Measurements from ENCODE around the gene SNHG17. TPM values are rescaled to one million over a fixed set of nuclear protein-coding genes. Genes with fewer than 3 reads are reported as not detected.

The SNHG17 gene
- total RNA-seq, 1 donor = 6.9 TPM

- peak within 1 kb of the TSS; percentile 95 for H2AFZ ChIP-seq (ENCODE audit: low read length)
- H3K4me2 ChIP-seq (ENCODE audit: insufficient read depth, low read length) = peak within 1 kb of the TSS; percentile 96
- peaks cover 42% of the 10 kb centered on the region for H4K20me1 ChIP-seq (ENCODE audit: insufficient read depth, low read length)
- H3K4me3 ChIP-seq (ENCODE audit: insufficient read depth, low read length) = peak within 1 kb of the TSS; percentile 85
- no peaks in the 10 kb centered on the region for H3K9me3 ChIP-seq (ENCODE audit: low read depth, low read length)
- H3K27me3 ChIP-seq (ENCODE audit: insufficient read depth, low read length) = peaks cover 5% of the 10 kb centered on the region
- H3K79me2 ChIP-seq (ENCODE audit: insufficient read depth, low read length) = peaks cover 50% of the 10 kb centered on the region
- peaks cover 11% of the 10 kb centered on the region for H3K4me1 ChIP-seq (ENCODE audit: insufficient read depth, low read length)
- TF ChIP-seq CTCF (IDR thresholded peaks at IDR 0.05; ENCODE audit: extremely low read depth, low read depth, low read length) = peak; percentile 31
- peak within 1 kb of the TSS; percentile 60 for H3K27ac ChIP-seq (ENCODE audit: low read depth, low read length)
- no peaks in the 10 kb centered on the region for H3K36me3 ChIP-seq (ENCODE audit: insufficient read depth, low read length)
- peak; percentile 99 for DNase-seq (ENCODE audit: insufficient read length, low spot score, missing footprints)
Observed at GRCh38 chr20:38472513-38473366, 37.6 kb upstream of the SNHG17 start, which contains the start of gene RALGAPB. Gene RALGAPB (plus strand): TSS chr20:38472843. CDS start chr20:38488433, 15,590 bp downstream.

GRCh38 chr20:38471987-38472512 lies 36.9 kb upstream of the SNHG17 start:
- H3K36me3 ChIP-seq (ENCODE audit: insufficient read depth, low read length) = no peaks in the 10 kb centered on the region
- peak overlapping the region; percentile 4 for H3K27ac ChIP-seq (ENCODE audit: low read depth, low read length)
- H3K4me3 ChIP-seq (ENCODE audit: insufficient read depth, low read length) = peak overlapping the region; percentile 85
- H3K4me2 ChIP-seq (ENCODE audit: insufficient read depth, low read length) = peak overlapping the region; percentile 96
- H3K9me3 ChIP-seq (ENCODE audit: low read depth, low read length) = no peaks in the 10 kb centered on the region
- H4K20me1 ChIP-seq (ENCODE audit: insufficient read depth, low read length) = peaks cover 36% of the 10 kb centered on the region
- no peak for TF ChIP-seq CTCF (IDR thresholded peaks at IDR 0.05; ENCODE audit: extremely low read depth, low read depth, low read length)
- H2AFZ ChIP-seq (ENCODE audit: low read length) = peak overlapping the region; percentile 95
- no peak for DNase-seq (ENCODE audit: insufficient read length, low spot score, missing footprints)
- peaks cover 5% of the 10 kb centered on the region for H3K27me3 ChIP-seq (ENCODE audit: insufficient read depth, low read length)
- H3K4me1 ChIP-seq (ENCODE audit: insufficient read depth, low read length) = peaks cover 11% of the 10 kb centered on the region
- peaks cover 43% of the 10 kb centered on the region for H3K79me2 ChIP-seq (ENCODE audit: insufficient read depth, low read length)

- H3K27me3 ChIP-seq (ENCODE audit: insufficient read depth, low read length) = peaks cover 5% of the 10 kb centered on the region
- peaks cover 28% of the 10 kb centered on the region for H4K20me1 ChIP-seq (ENCODE audit: insufficient read depth, low read length)
- peak overlapping the region; percentile 95 for H2AFZ ChIP-seq (ENCODE audit: low read length)
- DNase-seq (ENCODE audit: insufficient read length, low spot score, missing footprints) = no peak
- peaks cover 35% of the 10 kb centered on the region for H3K79me2 ChIP-seq (ENCODE audit: insufficient read depth, low read length)
- H3K4me2 ChIP-seq (ENCODE audit: insufficient read depth, low read length) = no peak overlapping the region
- no peak for TF ChIP-seq CTCF (IDR thresholded peaks at IDR 0.05; ENCODE audit: extremely low read depth, low read depth, low read length)
- H3K36me3 ChIP-seq (ENCODE audit: insufficient read depth, low read length) = no peaks in the 10 kb centered on the region
- no peak overlapping the region for H3K27ac ChIP-seq (ENCODE audit: low read depth, low read length)
- no peak overlapping the region for H3K4me3 ChIP-seq (ENCODE audit: insufficient read depth, low read length)
- H3K4me1 ChIP-seq (ENCODE audit: insufficient read depth, low read length) = peaks cover 11% of the 10 kb centered on the region
- no peaks in the 10 kb centered on the region for H3K9me3 ChIP-seq (ENCODE audit: low read depth, low read length)
Observed at GRCh38 chr20:38471245-38471644, 36.1 kb upstream of the SNHG17 start.

GRCh38 chr20:38466983-38467382 lies 31.9 kb upstream of the SNHG17 start:
- H3K4me1 ChIP-seq (ENCODE audit: insufficient read depth, low read length) = no peaks in the 10 kb centered on the region
- DNase-seq (ENCODE audit: insufficient read length, low spot score, missing footprints) = no peak
- no peak overlapping the region for H3K27ac ChIP-seq (ENCODE audit: low read depth, low read length)
- no peaks in the 10 kb centered on the region for H3K79me2 ChIP-seq (ENCODE audit: insufficient read depth, low read length)
- H3K9me3 ChIP-seq (ENCODE audit: low read depth, low read length) = no peaks in the 10 kb centered on the region
- H3K36me3 ChIP-seq (ENCODE audit: insufficient read depth, low read length) = no peaks in the 10 kb centered on the region
- peaks cover 5% of the 10 kb centered on the region for H3K27me3 ChIP-seq (ENCODE audit: insufficient read depth, low read length)
- no peak for TF ChIP-seq CTCF (IDR thresholded peaks at IDR 0.05; ENCODE audit: extremely low read depth, low read depth, low read length)
- no peak overlapping the region for H3K4me2 ChIP-seq (ENCODE audit: insufficient read depth, low read length)
- H3K4me3 ChIP-seq (ENCODE audit: insufficient read depth, low read length) = no peak overlapping the region
- no peaks in the 10 kb centered on the region for H4K20me1 ChIP-seq (ENCODE audit: insufficient read depth, low read length)
- H2AFZ ChIP-seq (ENCODE audit: low read length) = no peak overlapping the region

All from osteoblast (primary cell).